AG09309 (cell line): ENCODE measurements around the gene PDS5A.

Source experiments
- DNase-seq: peaks from one replicate; pipeline ENCODE4 v3.0.0-alpha.2; 2010; ENCODE audit warnings: low read depth
- H3K4me3 ChIP-seq: 2 replicates; pipeline ENCODE4 v1.5.1; 2011; ENCODE audit warnings: mild to moderate bottlenecking, low read depth, low read length, moderate library complexity; ENCODE audit not compliant: control insufficient read depth
- CTCF ChIP-seq: IDR thresholded peaks from 2 replicates; pipeline ENCODE4 v1.5.1; 2011; ENCODE audit warnings: mild to moderate bottlenecking, low read depth, low read length, inconsistent platforms; ENCODE audit not compliant: insufficient read depth, control insufficient read depth; ENCODE audit errors: missing control alignments

PDS5A gene

GRCh38 chr4:39899291-39899690 lies 78.4 kb downstream of the PDS5A start:
- no peak for DNase-seq
- no peak overlapping the region for H3K4me3 ChIP-seq
- no peak for TF ChIP-seq CTCF

- no peak for DNase-seq
- H3K4me3 ChIP-seq = no peak overlapping the region
- TF ChIP-seq CTCF = no peak
Observed at GRCh38 chr4:39898015-39898414, 79.7 kb downstream of the PDS5A start.

- DNase-seq = no peak
- no peak for TF ChIP-seq CTCF
- H3K4me3 ChIP-seq = no peak overlapping the region
Observed at GRCh38 chr4:39893693-39894072, 84.0 kb downstream of the PDS5A start.

GRCh38 chr4:39892988-39893692 lies 84.6 kb downstream of the PDS5A start:
- no peak for DNase-seq
- TF ChIP-seq CTCF = no peak
- no peak overlapping the region for H3K4me3 ChIP-seq

GRCh38 chr4:39889226-39889625 lies 88.5 kb downstream of the PDS5A start:
- no peak for TF ChIP-seq CTCF
- H3K4me3 ChIP-seq = no peak overlapping the region
- DNase-seq = no peak

- no peak overlapping the region for H3K4me3 ChIP-seq
- no peak for DNase-seq
- no peak for TF ChIP-seq CTCF
Observed at GRCh38 chr4:39888541-39888940, 89.2 kb downstream of the PDS5A start.
